Fibroblast of villous mesenchyme (primary cell): Measurements from ENCODE around the gene MYO5A. TPM values are rescaled to one million over a fixed set of nuclear protein-coding genes. Genes with fewer than 3 reads are reported as not detected.
A peak's percentile ranks its signal among the peaks of the same experiment; 100 is the strongest.

ENCODE experiments used
- DNase-seq: peaks from one replicate; pipeline ENCODE4 v3.0.0-alpha.2; 2010; ENCODE audit warnings: low read depth
- H3K4me3 ChIP-seq: 2 replicates; pipeline ENCODE4 v1.5.1; 2011; ENCODE audit warnings: low read depth, mild to moderate bottlenecking, low read length
- total RNA-seq: library from RNA; depleted of rRNA; stranded (reverse); fragments of >200 nt; gene quantifications from 2 replicates; pipeline ENCODE4 v1.2.3, GENCODE V29; 2012
- TF ChIP-seq, protein P1 (sequence below): IDR thresholded peaks from 2 replicates; pipeline ENCODE4 v1.5.1; 2012; ENCODE audit warnings: low read depth, mild to moderate bottlenecking, low read length; ENCODE audit not compliant: insufficient read depth

The MYO5A gene
- total RNA-seq, 1 donor, result 53.1 TPM

DNA sequence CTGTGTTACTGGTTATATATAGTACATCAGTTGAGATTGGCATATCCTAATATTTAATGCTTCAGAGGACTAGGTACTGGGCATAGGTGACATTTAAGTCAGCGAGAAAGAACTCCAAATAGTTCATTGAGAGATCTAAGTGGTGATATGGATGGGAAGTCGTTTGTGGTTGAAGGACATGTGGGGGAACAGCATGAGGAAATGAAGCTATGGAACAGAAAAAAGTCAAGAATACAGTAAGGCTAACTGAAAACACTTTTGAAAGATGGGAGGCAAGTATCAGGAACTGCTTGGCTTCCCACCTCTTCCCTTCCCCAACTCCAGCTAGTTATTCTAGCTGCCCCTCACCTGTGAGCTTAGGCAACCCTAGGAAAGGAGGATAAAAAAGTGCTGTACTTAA, 3.7 kb upstream of the MYO5A start:
- no peak for DNase-seq
- TF ChIP-seq, protein P1, sequence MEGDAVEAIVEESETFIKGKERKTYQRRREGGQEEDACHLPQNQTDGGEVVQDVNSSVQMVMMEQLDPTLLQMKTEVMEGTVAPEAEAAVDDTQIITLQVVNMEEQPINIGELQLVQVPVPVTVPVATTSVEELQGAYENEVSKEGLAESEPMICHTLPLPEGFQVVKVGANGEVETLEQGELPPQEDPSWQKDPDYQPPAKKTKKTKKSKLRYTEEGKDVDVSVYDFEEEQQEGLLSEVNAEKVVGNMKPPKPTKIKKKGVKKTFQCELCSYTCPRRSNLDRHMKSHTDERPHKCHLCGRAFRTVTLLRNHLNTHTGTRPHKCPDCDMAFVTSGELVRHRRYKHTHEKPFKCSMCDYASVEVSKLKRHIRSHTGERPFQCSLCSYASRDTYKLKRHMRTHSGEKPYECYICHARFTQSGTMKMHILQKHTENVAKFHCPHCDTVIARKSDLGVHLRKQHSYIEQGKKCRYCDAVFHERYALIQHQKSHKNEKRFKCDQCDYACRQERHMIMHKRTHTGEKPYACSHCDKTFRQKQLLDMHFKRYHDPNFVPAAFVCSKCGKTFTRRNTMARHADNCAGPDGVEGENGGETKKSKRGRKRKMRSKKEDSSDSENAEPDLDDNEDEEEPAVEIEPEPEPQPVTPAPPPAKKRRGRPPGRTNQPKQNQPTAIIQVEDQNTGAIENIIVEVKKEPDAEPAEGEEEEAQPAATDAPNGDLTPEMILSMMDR, result no peak

DNA sequence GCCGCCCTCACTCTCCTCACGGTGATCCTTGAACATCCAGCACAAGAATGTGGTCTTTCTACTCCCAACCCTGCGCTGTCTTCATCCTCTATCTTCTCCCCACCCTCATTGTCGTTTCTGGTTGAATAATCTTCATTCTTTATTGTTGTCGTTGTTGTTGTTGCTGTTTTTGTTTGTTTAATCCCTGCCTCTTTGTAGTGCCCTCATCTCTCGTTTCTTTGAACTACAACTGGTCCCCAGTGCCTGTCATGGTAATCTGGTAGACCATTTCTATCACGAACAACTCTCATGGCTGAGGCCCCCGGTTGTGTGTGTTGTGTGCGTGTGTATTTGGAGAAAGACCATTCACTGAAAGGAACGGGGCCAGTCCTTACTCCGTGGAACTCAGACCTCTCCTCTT, 1.3 kb upstream of the MYO5A start:
- TF ChIP-seq, protein P1, result no peak
- DNase-seq, result no peak
- H3K4me3 ChIP-seq, result no peak overlapping the region

More for the DNA sequence above, 3.7 kb upstream of the MYO5A start:
- no peak overlapping the region for H3K4me3 ChIP-seq

DNA sequence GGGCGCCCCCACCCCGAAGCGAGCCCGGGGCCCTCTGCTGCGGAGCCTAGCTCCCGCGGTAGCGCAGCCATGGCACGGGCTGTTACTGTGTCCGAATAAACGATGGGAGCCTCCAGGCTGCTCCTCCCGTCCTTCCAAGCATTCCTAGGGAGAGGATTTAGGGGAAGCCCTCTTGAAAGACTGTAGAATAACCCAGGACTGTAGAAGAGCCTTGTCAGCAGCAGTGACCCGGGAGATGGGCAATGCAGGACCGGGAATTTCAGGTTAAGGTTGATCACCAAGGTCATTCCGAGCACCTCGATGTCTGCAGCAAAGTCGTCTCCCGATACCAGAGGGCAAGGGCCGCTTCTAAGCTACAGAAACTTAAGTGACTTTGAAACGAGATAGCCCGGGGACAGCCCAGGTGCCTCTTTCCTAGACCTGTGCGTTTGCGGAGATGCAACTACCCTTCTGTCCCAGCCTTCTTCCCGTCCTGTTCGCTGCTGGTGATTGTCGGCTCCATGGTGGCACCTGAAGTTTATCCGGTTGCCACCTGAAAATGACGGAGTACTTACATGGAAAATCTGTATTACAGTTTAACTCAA, 753 bp upstream of the MYO5A start:
- DNase-seq, result no peak
- TF ChIP-seq, protein P1, result no peak
- peak overlapping the region; percentile 78 for H3K4me3 ChIP-seq

DNA sequence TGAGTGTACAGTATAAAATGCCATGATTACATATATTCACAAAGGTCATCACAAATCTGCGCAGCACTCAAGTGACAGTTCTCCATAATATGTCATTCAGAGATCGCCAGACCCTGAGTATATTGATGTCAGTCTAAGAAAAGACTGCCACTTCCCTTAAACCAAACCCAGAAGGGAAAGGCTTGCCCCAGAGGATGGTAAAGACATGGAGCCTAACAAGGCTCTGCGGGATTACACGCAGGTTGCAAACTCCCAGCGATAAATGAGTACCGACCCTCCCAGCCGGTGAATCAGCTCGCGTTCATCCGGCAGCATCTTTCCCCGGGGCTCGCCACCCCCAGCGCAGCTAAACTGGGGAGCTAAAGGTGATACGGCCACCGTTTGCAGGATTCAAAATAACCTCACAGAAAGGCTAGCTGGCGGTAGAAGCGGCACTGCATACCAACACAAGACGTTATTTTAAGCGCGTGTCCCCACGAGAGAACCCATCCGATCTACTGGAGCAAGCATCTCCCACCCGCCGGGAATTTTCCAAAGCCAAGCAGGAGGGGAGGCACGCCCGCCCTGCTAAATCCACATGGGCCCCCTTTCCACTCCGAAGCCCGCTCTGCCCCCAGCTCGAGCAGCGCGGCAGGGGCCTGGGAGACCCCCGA, 643 bp downstream of the MYO5A start:
- peak overlapping the region; percentile 78 for H3K4me3 ChIP-seq
- TF ChIP-seq, protein P1, result no peak
- DNase-seq, result no peak

DNA sequence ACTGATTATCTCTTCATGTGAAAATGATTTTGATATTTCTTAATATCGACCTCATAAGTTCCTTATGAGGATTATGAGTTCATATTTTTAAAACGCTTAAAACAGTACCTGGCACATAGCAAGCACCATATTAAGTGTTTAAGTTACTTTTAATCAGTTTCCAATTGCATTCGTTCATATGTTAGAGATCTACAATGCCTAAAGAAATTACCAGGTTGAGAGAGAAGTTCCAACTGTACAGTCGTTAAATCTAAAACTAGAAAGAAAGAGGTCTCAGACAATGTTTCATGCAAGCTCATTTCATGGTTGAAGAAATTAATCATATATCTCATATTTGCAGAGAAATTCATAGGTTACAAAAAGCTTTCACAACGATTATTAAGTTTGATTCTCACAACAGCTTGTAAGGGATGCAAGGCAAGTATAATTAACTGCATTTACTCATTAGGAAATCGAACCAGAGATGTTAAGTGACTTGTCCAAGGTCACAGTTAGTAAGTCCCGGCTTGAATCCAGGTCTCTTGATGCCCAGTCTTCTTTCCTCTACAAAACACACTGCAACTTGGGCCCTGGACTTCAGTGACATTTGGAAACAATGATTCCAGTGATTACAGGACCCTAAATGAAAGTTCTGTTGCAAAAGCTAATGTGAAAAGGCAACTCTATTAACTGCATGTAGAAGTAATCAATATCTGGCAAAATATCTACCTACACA, 1.3 kb downstream of the MYO5A start:
- no peak for DNase-seq
- H3K4me3 ChIP-seq, result peak overlapping the region; percentile 78
- TF ChIP-seq, protein P1, result no peak

DNA sequence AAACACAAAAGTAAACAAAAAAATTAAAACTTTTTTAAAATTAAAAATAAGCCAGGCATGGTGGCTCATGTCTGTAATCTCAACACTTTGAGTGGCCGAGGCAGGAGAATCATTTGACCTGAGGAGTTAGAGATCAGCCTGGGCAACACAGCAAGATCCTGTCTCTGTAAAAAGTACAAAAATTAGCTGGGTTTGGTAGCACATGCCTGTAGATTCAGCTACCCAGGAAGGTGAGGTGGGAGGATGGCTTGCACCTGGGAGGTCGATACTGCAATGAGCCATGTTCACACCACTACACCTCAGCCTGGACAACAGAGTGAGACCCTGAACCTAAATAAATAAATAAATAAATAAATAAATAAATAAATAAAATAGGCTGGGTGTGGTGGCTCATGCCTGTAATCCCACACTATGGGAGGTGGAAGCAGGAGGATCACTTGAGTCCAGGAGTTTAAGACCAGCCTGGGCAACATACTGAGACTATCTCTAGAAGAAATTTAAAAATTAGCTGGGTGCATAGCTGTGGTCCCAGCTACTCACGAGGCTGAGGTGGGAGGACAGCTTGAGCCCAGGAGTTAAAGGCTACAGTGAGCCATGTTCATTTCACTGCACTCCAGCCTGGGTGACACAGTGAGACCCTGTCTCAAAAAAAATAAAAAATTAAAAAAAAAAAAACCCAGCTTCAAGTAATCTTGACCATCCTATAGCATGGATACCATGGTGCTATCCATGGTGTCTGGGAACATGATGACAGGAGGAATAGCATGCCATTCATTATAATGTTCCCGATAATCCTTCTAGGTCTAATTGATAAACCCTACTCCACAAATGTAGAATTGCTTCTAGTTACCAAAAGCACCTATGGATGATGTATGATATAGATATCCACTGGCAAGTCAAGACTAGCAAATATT, 4.2 kb downstream of the MYO5A start:
- no peak overlapping the region for H3K4me3 ChIP-seq
- TF ChIP-seq, protein P1, result no peak
- no peak for DNase-seq
